PC-9 (cell line): ENCODE measurements around the gene ATP13A3.

Source experiments
- EZH2 ChIP-seq: fragments of 200-600 bp; sonication (generic); IDR thresholded peaks from 2 replicates; pipeline ENCODE4 v1.8.0; 2017; ENCODE audit warnings: antibody characterized with exemption, low read depth
- TF ChIP-seq, protein P1 (sequence below): fragments of 200-600 bp; sonication (generic); conservative IDR thresholded peaks from 2 replicates; pipeline ENCODE4 v1.6.1; 2017; ENCODE audit warnings: mixed run types, antibody characterized with exemption, mild to moderate bottlenecking, moderate library complexity

DNA sequence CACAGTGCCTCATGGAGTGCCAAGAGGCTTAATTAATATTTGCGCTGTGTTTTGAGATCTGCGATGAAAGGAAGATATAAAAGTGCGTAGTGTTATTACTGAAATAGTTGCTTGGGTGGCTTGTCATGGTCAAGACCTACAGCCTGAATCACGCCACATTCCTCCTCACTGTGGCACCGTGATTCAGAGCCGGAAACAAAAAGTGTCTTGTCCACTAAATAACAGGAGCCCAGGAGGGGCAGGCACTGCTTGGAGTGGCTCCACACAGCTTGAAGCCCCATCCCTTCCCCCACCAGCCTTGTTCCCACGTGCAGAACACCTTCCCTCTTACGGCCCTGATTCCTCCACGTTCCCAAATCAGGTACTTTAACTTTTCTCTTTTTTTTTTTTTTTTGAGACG lies 116.0 kb downstream of the ATP13A3 start:
- TF ChIP-seq, protein P1, sequence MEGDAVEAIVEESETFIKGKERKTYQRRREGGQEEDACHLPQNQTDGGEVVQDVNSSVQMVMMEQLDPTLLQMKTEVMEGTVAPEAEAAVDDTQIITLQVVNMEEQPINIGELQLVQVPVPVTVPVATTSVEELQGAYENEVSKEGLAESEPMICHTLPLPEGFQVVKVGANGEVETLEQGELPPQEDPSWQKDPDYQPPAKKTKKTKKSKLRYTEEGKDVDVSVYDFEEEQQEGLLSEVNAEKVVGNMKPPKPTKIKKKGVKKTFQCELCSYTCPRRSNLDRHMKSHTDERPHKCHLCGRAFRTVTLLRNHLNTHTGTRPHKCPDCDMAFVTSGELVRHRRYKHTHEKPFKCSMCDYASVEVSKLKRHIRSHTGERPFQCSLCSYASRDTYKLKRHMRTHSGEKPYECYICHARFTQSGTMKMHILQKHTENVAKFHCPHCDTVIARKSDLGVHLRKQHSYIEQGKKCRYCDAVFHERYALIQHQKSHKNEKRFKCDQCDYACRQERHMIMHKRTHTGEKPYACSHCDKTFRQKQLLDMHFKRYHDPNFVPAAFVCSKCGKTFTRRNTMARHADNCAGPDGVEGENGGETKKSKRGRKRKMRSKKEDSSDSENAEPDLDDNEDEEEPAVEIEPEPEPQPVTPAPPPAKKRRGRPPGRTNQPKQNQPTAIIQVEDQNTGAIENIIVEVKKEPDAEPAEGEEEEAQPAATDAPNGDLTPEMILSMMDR, result no peak
- no peak for TF ChIP-seq EZH2
